Measurements from ENCODE around the gene PITPNB. TPM values are rescaled to one million over a fixed set of nuclear protein-coding genes. Genes with fewer than 3 reads are reported as not detected.

PITPNB gene
- total RNA-seq, 1 experiment from 2014 or later = 82.6 TPM

GRCh38 chr22:27927608-27928007, 8.6 kb upstream of the PITPNB start (continued):
- TF ChIP-seq REST (IDR thresholded peaks at IDR 0.05; ENCODE audit: low read depth) = no peak
- no peak for TF ChIP-seq ZFX (IDR thresholded peaks at IDR 0.05)
- no peak for TF ChIP-seq ATF3 (IDR thresholded peaks at IDR 0.05)
- no peak for TF ChIP-seq RAD21 (IDR thresholded peaks at IDR 0.05; ENCODE audit: low read depth)
- no peak for TF ChIP-seq EZH2 (IDR thresholded peaks at IDR 0.05)
- TF ChIP-seq TCF7L2 (IDR thresholded peaks at IDR 0.05; ENCODE audit: borderline replicate concordance, extremely low read depth, insufficient read depth, insufficient read length) = no peak
- no peak for TF ChIP-seq EZH2phosphoT487 (IDR thresholded peaks at IDR 0.05; ENCODE audit: borderline replicate concordance)

GRCh38 chr22:27925331-27925730, 6.3 kb upstream of the PITPNB start:
- H3K4me1 ChIP-seq (ENCODE audit: control insufficient read depth in 1 of 2, insufficient read depth in 2 of 2, low read length in 2 of 2) = peaks cover 7% of the 10 kb centered on the region in 2 experiments; a peak in 2 of 4 replicates
- no peak for ATAC-seq
- no peaks in the 10 kb centered on the region for H3K27me3 ChIP-seq (ENCODE audit: insufficient read depth, low read length)
- TF ChIP-seq ZNF274 (IDR thresholded peaks at IDR 0.05; ENCODE audit: low read depth, low read length) = no peak
- TF ChIP-seq JUND (IDR thresholded peaks at IDR 0.05) = no peak
- no peak for TF ChIP-seq ZFX (IDR thresholded peaks at IDR 0.05)
- TF ChIP-seq MAX (IDR thresholded peaks at IDR 0.05) = no peak
- no peak for TF ChIP-seq SIN3A (IDR thresholded peaks at IDR 0.05; ENCODE audit: low read depth)
- no peak for TF ChIP-seq CTCF (IDR thresholded peaks at IDR 0.05 in 2 of 3, conservative IDR thresholded peaks at IDR 0.05 in 1 of 3; ENCODE audit: borderline replicate concordance in 1 of 3, insufficient read depth in 1 of 3, low read depth in 2 of 3, low read length in 2 of 3)
- no peak for TF ChIP-seq ELF1 (IDR thresholded peaks at IDR 0.05; ENCODE audit: borderline replicate concordance, low read depth)
- no peaks in the 10 kb centered on the region for H4K20me1 ChIP-seq (ENCODE audit: insufficient read depth)
- no peak overlapping the region for H2AFZ ChIP-seq (ENCODE audit: low read depth, low read length, poor library complexity, severe bottlenecking)
- no TSS peak for BruUV-seq (replicated peaks)
- ChIA-PET POLR2A (no interaction called here), CTCF (no interaction called here), RAD21 (ENCODE audit: low non-redundant PET in 1 of 2, low total read pairs in 2 of 2, uncharacterized antibody in 2 of 2, unreplicated experiment in 2 of 2) (no interaction called here)
- no peaks in the 10 kb centered on the region for H3K9me2 ChIP-seq (ENCODE audit: insufficient read depth)
- H3K9me3 ChIP-seq (ENCODE audit: control insufficient read depth in 1 of 2, insufficient read depth in 1 of 2, low read depth in 1 of 2, low read length in 2 of 2) = no peaks in the 10 kb centered on the region; a peak in 1 of 4 replicates
- intact Hi-C loops (cut with micrococcal nuclease) = no loop called here
- H3K79me2 ChIP-seq (ENCODE audit: insufficient read depth, low read length) = peaks cover 35% of the 10 kb centered on the region
- DNase-seq (ENCODE audit: low read depth, low spot score) = no peak
- H3K4me3 ChIP-seq (replicated peaks in 1 of 2; ENCODE audit: low read depth in 1 of 2, low read length in 2 of 2) = no peak overlapping the region
- H3K36me3 ChIP-seq (ENCODE audit: control insufficient read depth in 1 of 2, insufficient read depth in 2 of 2, low read length in 2 of 2) = 0 out of 4 replicates have a peak, but pooled peaks cover 0 to 5% of the 10 kb centered on the region in 2 experiments
- H3K4me2 ChIP-seq (ENCODE audit: low read length) = no peak overlapping the region
- H3K9ac ChIP-seq (ENCODE audit: low read length) = no peak overlapping the region
- H3K27ac ChIP-seq (ENCODE audit: low read depth, low read length) = no peak overlapping the region

Measured in HCT116 (cell line).